MM.1S (cell line): ENCODE results near the gene RITA1.

ENCODE experiments used
- CTCF ChIP-seq: fragments of 300-600 bp; sonication (generic); IDR thresholded peaks from 2 replicates; pipeline ENCODE4 v1.5.1; 2016; ENCODE audit warnings: antibody characterized with exemption, low read length, mixed read lengths
- EZH2 ChIP-seq: fragments of 300-600 bp; sonication (generic); optimal IDR thresholded peaks from 2 replicates; pipeline ENCODE3; 2017; ENCODE audit warnings: low read depth, mild to moderate bottlenecking, antibody characterized with exemption, low read length, mixed read lengths
- EZH2phosphoT487 ChIP-seq: fragments of 300-600 bp; sonication (generic); IDR thresholded peaks from 2 replicates; pipeline ENCODE4 v1.6.1; 2018; ENCODE audit warnings: antibody characterized with exemption, low read length

DNA sequence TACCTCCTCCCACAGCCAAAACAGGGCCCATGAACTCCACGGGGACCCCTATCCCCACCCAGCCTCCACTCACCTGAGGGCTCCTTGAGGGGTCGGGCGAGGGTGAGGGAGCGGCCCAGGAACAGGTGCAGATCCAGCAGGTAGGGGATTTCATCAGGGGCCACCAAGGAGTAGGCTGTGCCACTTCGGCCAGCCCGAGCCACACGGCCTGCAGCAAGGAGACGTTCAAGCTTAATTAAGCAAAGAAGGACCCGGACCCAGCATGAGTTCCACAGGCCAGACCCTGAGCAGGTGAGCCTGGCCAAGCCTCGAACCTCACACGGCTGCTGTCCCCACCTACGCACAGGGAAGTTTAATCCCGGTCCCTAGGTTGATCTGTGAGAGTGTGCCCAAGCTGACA lies 15.8 kb upstream of the RITA1 start:
- TF ChIP-seq CTCF (no peak), EZH2 (no peak), EZH2phosphoT487 (no peak)
